Esophagus muscularis mucosa (tissue), 3 donors: Measurements from ENCODE around the gene ARHGAP24.

ENCODE experiments used
- CTCF ChIP-seq, 3 experiments: fragments of 200-600 bp in 2 of 3; fragments of 450-650 bp in 1 of 3; sonication (generic) in 2 of 3; IDR thresholded peaks; one replicate each; pipeline ENCODE4 v1.5.1; 2017 to 2019; ENCODE audit warnings: antibody characterized with exemption in 3 of 3, mild to moderate bottlenecking in 2 of 3, moderate library complexity in 1 of 3
- POLR2A ChIP-seq: fragments of 450-650 bp; IDR thresholded peaks from one replicate; pipeline ENCODE4 v1.6.1; 2017; ENCODE audit warnings: antibody characterized with exemption, moderate library complexity, mild to moderate bottlenecking, low read depth

- TF ChIP-seq CTCF (IDR thresholded peaks at IDR 0.05) (no peak), POLR2A (no peak)
Observed at GRCh38 chr4:86038037-86038436, 563.1 kb downstream of the ARHGAP24 start.
